Gastrocnemius medialis (tissue), 4 donors: Measurements from ENCODE around the gene MTURN.
"Not testable (repeated sequence)": the region's sequence is repeated elsewhere in the genome, so short reads cannot be mapped to it uniquely, and the experiment has no call there.

ENCODE experiments used
- POLR2A ChIP-seq, 2 donors: fragments of 450-650 bp; IDR thresholded peaks; one replicate each; pipeline ENCODE4 v1.6.1; 2017; ENCODE audit warnings: antibody characterized with exemption in 2 of 2, mild to moderate bottlenecking in 2 of 2, moderate library complexity in 2 of 2
- TF ChIP-seq, protein P1 (sequence below), 5 experiments: fragments of 450-650 bp in 3 of 5; fragments of 200-600 bp in 2 of 5; sonication (generic) in 2 of 5; IDR thresholded peaks in 4 of 5; conservative IDR thresholded peaks in 1 of 5; 1 replicate in 4 of 5; 2 replicates in 1 of 5; pipeline ENCODE4 v1.5.1; 2016 to 2019; ENCODE audit warnings: antibody characterized with exemption in 5 of 5, mild to moderate bottlenecking in 3 of 5, moderate library complexity in 3 of 5

DNA sequence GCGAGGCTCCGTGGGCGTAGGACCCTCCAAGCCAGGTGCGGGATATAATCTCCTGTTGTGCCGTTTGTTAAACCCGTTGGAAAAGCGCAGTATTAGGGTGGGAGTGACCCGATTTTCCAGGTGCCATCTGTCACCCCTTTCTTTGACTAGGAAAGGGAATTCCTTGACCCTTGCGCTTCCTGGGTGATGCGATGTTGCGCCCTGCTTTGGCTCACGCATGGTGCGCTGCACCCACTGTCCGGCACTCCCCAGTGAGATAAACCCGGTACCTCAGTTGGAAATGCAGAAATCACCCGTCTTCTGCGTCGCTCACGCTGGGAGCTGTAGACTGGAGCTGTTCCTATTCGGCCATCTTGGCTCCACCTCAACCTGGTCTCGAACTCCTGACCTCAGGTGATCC, 36.2 kb upstream of the MTURN start:
- TF ChIP-seq, protein P1, sequence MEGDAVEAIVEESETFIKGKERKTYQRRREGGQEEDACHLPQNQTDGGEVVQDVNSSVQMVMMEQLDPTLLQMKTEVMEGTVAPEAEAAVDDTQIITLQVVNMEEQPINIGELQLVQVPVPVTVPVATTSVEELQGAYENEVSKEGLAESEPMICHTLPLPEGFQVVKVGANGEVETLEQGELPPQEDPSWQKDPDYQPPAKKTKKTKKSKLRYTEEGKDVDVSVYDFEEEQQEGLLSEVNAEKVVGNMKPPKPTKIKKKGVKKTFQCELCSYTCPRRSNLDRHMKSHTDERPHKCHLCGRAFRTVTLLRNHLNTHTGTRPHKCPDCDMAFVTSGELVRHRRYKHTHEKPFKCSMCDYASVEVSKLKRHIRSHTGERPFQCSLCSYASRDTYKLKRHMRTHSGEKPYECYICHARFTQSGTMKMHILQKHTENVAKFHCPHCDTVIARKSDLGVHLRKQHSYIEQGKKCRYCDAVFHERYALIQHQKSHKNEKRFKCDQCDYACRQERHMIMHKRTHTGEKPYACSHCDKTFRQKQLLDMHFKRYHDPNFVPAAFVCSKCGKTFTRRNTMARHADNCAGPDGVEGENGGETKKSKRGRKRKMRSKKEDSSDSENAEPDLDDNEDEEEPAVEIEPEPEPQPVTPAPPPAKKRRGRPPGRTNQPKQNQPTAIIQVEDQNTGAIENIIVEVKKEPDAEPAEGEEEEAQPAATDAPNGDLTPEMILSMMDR (IDR thresholded peaks at IDR 0.05 in 4 of 5, conservative IDR thresholded peaks at IDR 0.05 in 1 of 5) = not testable (repeated sequence)
- TF ChIP-seq POLR2A (IDR thresholded peaks at IDR 0.05) = not testable (repeated sequence)
